ENCODE data around the gene CWC15.

GRCh38 chr11:94934362-94934761 is 39.0 kb downstream of the CWC15 start:
- TF ChIP-seq POLR2AphosphoS5 (IDR thresholded peaks at IDR 0.05; ENCODE audit: insufficient read depth, low read depth, low read length): no peak
- TF ChIP-seq POLR2A (IDR thresholded peaks at IDR 0.05; ENCODE audit: low read depth, low read length): no peak

All from endothelial cell of umbilical vein (primary cell).